Uterus (tissue), 4 donors: Measurements from ENCODE around the gene RUNX1. TPM values are rescaled to one million over a fixed set of nuclear protein-coding genes. Genes with fewer than 3 reads are reported as not detected.
A peak's percentile ranks its signal among the peaks of the same experiment; 100 is the strongest.

ENCODE experiments used
- DNase-seq, 2 donors: peaks; one replicate each; pipeline ENCODE4 v3.0.0-alpha.2; 2019 to 2020
- H3K27ac ChIP-seq, 2 donors: fragments of 200-600 bp; sonication (generic); 1 replicate in 1 of 2; 2 replicates in 1 of 2; pipeline ENCODE4 v1.5.1; 2016 to 2018
- H3K27me3 ChIP-seq, 2 donors: fragments of 200-600 bp; sonication (generic); one replicate each; pipeline ENCODE4 v1.5.1; 2018 to 2019; ENCODE audit warnings: control low read depth in 1 of 2
- H3K36me3 ChIP-seq, 2 donors: fragments of 200-600 bp; sonication (generic); one replicate each; pipeline ENCODE4 v1.5.1; 2019; ENCODE audit warnings: control low read depth in 1 of 2
- H3K4me1 ChIP-seq, 2 donors: fragments of 200-600 bp; sonication (generic); one replicate each; pipeline ENCODE4 v1.5.1; 2018 to 2019; ENCODE audit warnings: control low read depth in 1 of 2
- H3K4me3 ChIP-seq, 2 donors: fragments of 200-600 bp; sonication (generic); 1 replicate in 1 of 2; 2 replicates in 1 of 2; pipeline ENCODE4 v1.5.1; 2018 to 2019; ENCODE audit warnings: mild to moderate bottlenecking in 1 of 2
- H3K9me3 ChIP-seq, 2 donors: fragments of 200-600 bp; sonication (generic); one replicate each; pipeline ENCODE4 v1.5.1; 2019; ENCODE audit warnings: control low read depth in 1 of 2
- POLR2A ChIP-seq, 2 donors: fragments of 450-650 bp; IDR thresholded peaks; one replicate each; pipeline ENCODE4 v1.6.1; 2016; ENCODE audit warnings: antibody characterized with exemption in 2 of 2, mild to moderate bottlenecking in 1 of 2, moderate library complexity in 1 of 2
- intact Hi-C: fragments of 100-400 bp; cut with DNase I; formaldehyde crosslinking; loops from one replicate; pipeline ENCODE4 v1.15.1; 2023; ENCODE audit warnings: low total_unique reads
- total RNA-seq, 4 donors: library from RNA; depleted of rRNA in 3 of 4; stranded (reverse); fragments of >200 nt in 3 of 4; gene quantifications; one replicate each; pipeline versions ENCODE4 v1.1.0 to v1.2.4, GENCODE V29; 2014 to 2023
- TF ChIP-seq, protein P1 (sequence below), 4 experiments: fragments of 200-600 bp in 2 of 4; fragments of 450-650 bp in 2 of 4; sonication (generic) in 2 of 4; IDR thresholded peaks; one replicate each; pipeline ENCODE4 v1.5.1; 2016 to 2019; ENCODE audit warnings: antibody characterized with exemption in 4 of 4, mild to moderate bottlenecking in 2 of 4, moderate library complexity in 1 of 4
- donor health status: DM: yes; HTN: yes; CAD: no.

The RUNX1 gene
- total RNA-seq, 4 donors from 2014 or later: under 0.01 to 13.2 (median 8.7) TPM

DNA sequence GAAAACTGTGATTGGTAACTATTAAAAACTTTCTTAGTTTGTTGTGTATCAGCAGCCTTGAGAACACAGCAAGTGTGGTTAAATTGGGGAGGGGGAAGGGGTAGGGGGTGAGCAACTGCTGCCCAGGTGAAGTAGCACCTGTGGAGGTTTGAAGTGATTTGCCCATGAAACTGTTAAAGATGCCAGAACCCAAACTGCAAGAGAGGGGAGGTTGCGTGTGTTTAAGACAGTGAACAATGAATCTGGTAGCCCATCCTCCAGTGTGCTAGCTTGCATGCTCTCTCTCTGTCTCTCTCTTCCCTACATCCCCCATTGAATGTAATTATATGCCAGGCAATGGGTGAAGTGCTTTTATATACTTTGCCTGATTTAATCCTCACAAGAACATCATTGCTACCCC, 154.7 kb downstream of the RUNX1 start:
- Histone ChIP-seq H3K36me3 (no peaks in the 10 kb centered on the region), H3K27ac (no peak overlapping the region), H3K4me1 (peaks cover 0 to 5% of the 10 kb centered on the region in 2 donors), H3K27me3 (peaks cover 11 to 23% of the 10 kb centered on the region in 2 donors), H3K4me3 (no peak overlapping the region), H3K9me3 (no peaks in the 10 kb centered on the region)
- no peak for TF ChIP-seq POLR2A (IDR thresholded peaks at IDR 0.05)
- TF ChIP-seq, protein P1, sequence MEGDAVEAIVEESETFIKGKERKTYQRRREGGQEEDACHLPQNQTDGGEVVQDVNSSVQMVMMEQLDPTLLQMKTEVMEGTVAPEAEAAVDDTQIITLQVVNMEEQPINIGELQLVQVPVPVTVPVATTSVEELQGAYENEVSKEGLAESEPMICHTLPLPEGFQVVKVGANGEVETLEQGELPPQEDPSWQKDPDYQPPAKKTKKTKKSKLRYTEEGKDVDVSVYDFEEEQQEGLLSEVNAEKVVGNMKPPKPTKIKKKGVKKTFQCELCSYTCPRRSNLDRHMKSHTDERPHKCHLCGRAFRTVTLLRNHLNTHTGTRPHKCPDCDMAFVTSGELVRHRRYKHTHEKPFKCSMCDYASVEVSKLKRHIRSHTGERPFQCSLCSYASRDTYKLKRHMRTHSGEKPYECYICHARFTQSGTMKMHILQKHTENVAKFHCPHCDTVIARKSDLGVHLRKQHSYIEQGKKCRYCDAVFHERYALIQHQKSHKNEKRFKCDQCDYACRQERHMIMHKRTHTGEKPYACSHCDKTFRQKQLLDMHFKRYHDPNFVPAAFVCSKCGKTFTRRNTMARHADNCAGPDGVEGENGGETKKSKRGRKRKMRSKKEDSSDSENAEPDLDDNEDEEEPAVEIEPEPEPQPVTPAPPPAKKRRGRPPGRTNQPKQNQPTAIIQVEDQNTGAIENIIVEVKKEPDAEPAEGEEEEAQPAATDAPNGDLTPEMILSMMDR (IDR thresholded peaks at IDR 0.05): no peak
- intact Hi-C loops: no loop called here
- no peak for DNase-seq

DNA sequence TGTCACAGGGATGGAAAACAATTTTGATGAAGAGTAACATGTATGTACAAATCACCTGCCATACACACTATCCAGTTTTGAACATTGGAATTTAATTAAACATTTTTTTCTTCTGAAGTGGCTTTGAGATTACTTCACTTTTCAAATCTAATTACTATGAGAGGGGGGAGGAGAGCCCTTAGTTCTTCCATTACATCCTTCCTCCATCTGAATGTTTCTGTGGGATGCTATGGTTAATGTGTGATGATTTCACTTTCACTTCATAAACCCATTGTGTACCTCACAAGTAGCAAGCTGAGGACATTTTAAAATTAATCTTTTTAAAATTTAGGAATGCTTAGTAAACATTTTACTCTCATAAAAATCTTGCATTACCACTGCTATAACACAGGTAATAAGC, 156.9 kb downstream of the RUNX1 start:
- no peak for DNase-seq
- H3K4me1 ChIP-seq: peaks cover 0 to 5% of the 10 kb centered on the region in 2 donors
- no peak for TF ChIP-seq POLR2A (IDR thresholded peaks at IDR 0.05)
- TF ChIP-seq, protein P1 (IDR thresholded peaks at IDR 0.05): no peak
- no peak overlapping the region for H3K4me3 ChIP-seq
- H3K27ac ChIP-seq: no peak overlapping the region
- no peaks in the 10 kb centered on the region for H3K36me3 ChIP-seq
- intact Hi-C loops: no loop called here
- H3K9me3 ChIP-seq: no peaks in the 10 kb centered on the region
- H3K27me3 ChIP-seq: peaks cover 11 to 23% of the 10 kb centered on the region in 2 donors

DNA sequence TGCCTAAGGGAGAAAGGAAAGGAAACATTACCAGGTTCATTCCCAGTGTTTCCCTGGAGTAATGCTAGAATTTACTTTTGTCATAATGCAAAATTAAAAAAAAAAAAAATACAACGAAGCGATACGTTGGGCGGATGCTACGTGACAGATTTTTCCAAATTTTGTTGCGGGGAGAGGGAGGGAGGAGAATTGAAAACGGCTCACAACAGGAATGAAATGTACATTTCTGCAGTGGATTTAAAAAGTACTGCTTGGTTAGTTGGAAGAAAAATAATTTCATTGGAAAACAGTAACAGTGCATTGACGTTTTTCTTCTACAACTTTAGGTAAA, 157.5 kb downstream of the RUNX1 start:
- Histone ChIP-seq H3K4me1 (peaks cover 0 to 8% of the 10 kb centered on the region in 2 donors), H3K27me3 (peaks cover 11 to 28% of the 10 kb centered on the region in 2 donors), H3K9me3 (no peaks in the 10 kb centered on the region), H3K27ac (no peak overlapping the region), H3K4me3 (no peak overlapping the region), H3K36me3 (no peaks in the 10 kb centered on the region)
- TF ChIP-seq POLR2A (IDR thresholded peaks at IDR 0.05): no peak
- TF ChIP-seq, protein P1 (IDR thresholded peaks at IDR 0.05): no peak
- DNase-seq: no peak
- intact Hi-C loops: no loop called here

DNA sequence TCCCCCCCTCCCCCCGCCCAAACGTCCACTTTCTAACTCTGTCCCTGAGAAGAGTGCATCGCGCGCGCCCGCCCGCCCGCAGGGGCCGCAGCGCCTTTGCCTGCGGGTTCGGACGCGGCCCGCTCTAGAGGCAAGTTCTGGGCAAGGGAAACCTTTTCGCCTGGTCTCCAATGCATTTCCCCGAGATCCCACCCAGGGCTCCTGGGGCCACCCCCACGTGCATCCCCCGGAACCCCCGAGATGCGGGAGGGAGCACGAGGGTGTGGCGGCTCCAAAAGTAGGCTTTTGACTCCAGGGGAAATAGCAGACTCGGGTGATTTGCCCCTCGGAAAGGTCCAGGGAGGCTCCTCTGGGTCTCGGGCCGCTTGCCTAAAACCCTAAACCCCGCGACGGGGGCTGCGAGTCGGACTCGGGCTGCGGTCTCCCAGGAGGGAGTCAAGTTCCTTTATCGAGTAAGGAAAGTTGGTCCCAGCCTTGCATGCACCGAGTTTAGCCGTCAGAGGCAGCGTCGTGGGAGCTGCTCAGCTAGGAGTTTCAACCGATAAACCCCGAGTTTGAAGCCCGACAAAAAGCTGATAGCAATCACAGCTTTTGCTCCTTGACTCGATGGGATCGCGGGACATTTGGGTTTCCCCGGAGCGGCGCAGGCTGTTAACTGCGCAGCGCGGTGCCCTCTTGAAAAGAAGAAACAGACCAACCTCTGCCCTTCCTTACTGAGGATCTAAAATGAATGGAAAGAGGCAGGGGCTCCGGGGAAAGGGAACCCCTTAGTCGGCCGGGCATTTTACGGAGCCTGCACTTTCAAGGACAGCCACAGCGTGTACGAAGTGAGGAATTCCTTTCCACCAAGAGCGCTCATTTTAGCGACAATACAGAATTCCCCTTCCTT, 158.1 kb downstream of the RUNX1 start:
- Histone ChIP-seq H3K4me1 (peaks cover 0 to 12% of the 10 kb centered on the region in 2 donors), H3K27ac (no peak overlapping the region), H3K27me3 (peaks cover 11 to 34% of the 10 kb centered on the region in 2 donors), H3K9me3 (no peaks in the 10 kb centered on the region), H3K36me3 (no peaks in the 10 kb centered on the region), H3K4me3 (no peak overlapping the region)
- intact Hi-C loops: no loop called here
- TF ChIP-seq, protein P1 (IDR thresholded peaks at IDR 0.05): no peak
- no peak for TF ChIP-seq POLR2A (IDR thresholded peaks at IDR 0.05)
- DNase-seq: no peak

DNA sequence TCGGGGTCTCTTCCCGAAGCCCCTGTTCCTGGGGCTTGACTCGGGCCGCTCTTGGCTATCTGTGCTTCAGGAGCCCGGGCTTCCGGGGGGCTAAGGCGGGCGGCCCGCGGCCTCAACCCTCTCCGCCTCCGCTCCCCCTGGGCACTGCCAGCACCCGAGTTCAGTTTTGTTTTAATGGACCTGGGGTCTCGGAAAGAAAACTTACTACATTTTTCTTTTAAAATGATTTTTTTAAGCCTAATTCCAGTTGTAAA, 158.7 kb downstream of the RUNX1 start:
- H3K9me3 ChIP-seq: no peaks in the 10 kb centered on the region
- H3K4me3 ChIP-seq: peak overlapping the region in 1 of 2 donors; percentile 65
- no peaks in the 10 kb centered on the region for H3K36me3 ChIP-seq
- no peak for TF ChIP-seq POLR2A (IDR thresholded peaks at IDR 0.05)
- TF ChIP-seq, protein P1 (IDR thresholded peaks at IDR 0.05): no peak
- intact Hi-C loops: no loop called here
- H3K4me1 ChIP-seq: peaks cover 0 to 13% of the 10 kb centered on the region in 2 donors
- H3K27me3 ChIP-seq: peaks cover 11 to 39% of the 10 kb centered on the region in 2 donors
- H3K27ac ChIP-seq: no peak overlapping the region
- DNase-seq: no peak
